Omental fat pad (tissue), 4 donors: Measurements from ENCODE around the gene SARDH. TPM values are rescaled to one million over a fixed set of nuclear protein-coding genes. Genes with fewer than 3 reads are reported as not detected.

Experiments used
- ATAC-seq: fragments of 150-250 bp; one replicate; pipeline ENCODE4 v1.9.1; 2016; ENCODE audit warnings: mild to moderate bottlenecking, moderate library complexity; ENCODE audit not compliant: low FRiP score
- DNase-seq: peaks from one replicate; pipeline ENCODE4 v3.0.0-alpha.2; 2019; ENCODE audit warnings: low spot score
- total RNA-seq, 4 donors: library from RNA; depleted of rRNA; stranded (reverse); fragments of >200 nt; gene quantifications; one replicate each; pipeline ENCODE4 v1.1.0, GENCODE V29; 2016
- TF ChIP-seq, protein P1 (sequence below), 3 donors: fragments of 450-650 bp; IDR thresholded peaks; one replicate each; pipeline ENCODE4 v1.5.1; 2016 to 2017; ENCODE audit warnings: antibody characterized with exemption in 3 of 3, mild to moderate bottlenecking in 3 of 3, moderate library complexity in 2 of 3

Gene SARDH
- total RNA-seq, 4 donors from 2014 or later = 0.56 to 6.9 (median 1.8) TPM

DNA sequence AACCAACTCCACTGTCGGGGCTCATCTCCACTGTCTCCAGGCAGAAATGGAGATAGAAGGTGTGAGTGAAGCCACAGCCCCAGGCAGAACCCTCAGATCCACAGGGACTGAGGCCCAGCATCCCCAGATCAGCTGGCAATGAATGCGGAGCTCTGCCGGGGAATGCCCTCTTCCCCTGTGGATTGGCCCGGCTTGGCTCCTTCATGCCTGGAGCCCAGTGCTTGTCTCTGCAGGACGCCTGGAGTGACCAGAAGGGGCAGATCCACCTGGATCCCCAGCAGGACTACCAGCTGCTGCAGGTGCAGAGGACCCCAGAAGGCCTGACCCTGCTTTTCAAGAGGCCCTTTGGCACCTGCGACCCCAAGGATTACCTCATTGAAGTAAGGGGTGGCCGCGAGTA lies 98.5 kb downstream of the SARDH start:
- DNase-seq = no peak
- TF ChIP-seq, protein P1, sequence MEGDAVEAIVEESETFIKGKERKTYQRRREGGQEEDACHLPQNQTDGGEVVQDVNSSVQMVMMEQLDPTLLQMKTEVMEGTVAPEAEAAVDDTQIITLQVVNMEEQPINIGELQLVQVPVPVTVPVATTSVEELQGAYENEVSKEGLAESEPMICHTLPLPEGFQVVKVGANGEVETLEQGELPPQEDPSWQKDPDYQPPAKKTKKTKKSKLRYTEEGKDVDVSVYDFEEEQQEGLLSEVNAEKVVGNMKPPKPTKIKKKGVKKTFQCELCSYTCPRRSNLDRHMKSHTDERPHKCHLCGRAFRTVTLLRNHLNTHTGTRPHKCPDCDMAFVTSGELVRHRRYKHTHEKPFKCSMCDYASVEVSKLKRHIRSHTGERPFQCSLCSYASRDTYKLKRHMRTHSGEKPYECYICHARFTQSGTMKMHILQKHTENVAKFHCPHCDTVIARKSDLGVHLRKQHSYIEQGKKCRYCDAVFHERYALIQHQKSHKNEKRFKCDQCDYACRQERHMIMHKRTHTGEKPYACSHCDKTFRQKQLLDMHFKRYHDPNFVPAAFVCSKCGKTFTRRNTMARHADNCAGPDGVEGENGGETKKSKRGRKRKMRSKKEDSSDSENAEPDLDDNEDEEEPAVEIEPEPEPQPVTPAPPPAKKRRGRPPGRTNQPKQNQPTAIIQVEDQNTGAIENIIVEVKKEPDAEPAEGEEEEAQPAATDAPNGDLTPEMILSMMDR (IDR thresholded peaks at IDR 0.05) = no peak
- ATAC-seq = no peak

DNA sequence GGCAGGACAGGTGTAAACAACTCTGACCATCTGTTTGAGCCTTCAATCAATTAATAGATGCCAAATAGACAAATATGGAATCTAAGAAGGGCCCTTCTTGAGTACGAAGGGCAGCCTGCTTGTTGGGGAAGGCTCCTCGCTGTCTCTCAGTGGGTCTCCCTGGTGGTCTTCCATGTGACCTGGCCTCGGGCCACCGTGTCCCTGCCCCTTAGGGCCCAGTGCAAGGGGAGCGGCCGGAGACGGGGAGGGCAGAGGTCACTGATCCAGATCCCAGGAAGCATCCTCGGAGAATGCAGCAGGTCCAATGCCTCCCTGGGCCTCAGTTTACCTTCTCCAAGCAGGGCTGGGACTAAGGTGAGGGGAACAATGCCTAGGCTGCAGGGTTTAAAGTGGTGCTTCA lies 99.4 kb downstream of the SARDH start:
- no peak for ATAC-seq
- TF ChIP-seq, protein P1 (IDR thresholded peaks at IDR 0.05) = no peak
- no peak for DNase-seq

DNA sequence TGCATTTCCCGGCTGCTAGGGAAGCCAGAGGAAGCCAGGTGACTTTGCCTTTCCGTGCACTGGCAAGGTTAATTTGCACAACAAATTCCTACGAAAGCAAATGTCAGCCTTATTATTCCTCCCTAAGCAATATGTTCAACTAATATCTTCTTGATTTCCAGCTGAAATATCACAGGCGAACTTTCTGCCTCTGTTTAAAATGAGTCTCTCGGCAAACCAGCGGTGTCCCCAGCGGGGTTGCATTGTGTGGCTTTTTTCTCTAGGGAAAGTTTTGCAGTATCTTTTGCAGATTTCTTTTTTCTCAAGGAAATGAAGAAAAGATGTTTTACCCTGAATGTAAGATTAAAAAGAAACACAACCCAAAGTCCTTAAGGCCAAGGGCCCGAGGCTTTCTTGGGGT lies 100.1 kb downstream of the SARDH start:
- TF ChIP-seq, protein P1 (IDR thresholded peaks at IDR 0.05) = no peak
- DNase-seq (no peak), ATAC-seq (no peak)

DNA sequence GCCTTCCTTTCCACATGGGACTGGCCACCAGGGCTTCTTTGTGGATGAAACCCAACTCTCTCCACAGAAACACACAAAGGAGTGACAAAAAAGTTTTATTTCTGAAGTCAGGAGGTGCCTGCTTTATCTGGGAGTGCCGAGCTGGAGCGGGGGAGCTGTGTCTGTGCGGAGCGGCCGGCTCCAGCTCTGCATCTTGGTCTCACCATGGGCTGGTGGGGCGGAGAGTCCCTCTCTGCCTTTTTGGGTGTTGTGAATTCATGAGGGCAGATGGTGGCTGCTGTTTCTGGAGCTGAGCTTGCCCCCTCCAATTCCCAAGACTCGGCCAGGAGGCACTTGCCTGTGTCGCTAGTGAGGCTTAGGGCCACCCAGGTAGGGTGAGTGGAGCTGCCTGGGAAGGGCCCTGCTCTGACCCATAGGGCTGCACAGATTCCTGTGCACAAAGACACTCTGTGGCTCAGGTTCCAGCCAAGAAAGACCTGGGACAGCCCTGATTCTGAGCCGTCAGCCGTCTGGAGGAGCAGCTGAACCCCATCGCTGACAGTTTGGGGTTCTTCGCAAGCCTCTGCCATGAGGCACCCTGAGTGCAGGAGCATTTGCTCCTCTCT lies 100.6 kb downstream of the SARDH start:
- TF ChIP-seq, protein P1 (IDR thresholded peaks at IDR 0.05) = no peak
- ATAC-seq (no peak), DNase-seq (no peak)

DNA sequence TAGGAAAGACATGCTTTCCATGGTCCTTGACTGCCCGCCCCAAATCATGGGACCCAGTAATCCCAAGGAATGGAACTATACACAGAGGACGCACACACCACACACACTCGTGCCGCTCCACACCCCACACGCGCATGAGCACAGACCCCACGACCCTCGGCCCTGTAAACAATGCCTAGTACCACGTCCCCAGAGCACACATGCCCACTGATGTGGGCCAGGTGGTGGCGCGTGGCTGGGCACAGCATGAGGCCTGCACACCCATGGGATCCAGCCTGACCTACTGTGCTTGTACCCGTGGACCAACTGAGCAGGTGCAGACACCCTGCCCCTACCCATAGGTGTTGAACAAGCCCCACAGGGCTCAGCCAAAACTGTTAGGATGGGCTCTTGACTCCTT lies 101.2 kb downstream of the SARDH start:
- DNase-seq (no peak), ATAC-seq (no peak)
- TF ChIP-seq, protein P1 (IDR thresholded peaks at IDR 0.05) = no peak

DNA sequence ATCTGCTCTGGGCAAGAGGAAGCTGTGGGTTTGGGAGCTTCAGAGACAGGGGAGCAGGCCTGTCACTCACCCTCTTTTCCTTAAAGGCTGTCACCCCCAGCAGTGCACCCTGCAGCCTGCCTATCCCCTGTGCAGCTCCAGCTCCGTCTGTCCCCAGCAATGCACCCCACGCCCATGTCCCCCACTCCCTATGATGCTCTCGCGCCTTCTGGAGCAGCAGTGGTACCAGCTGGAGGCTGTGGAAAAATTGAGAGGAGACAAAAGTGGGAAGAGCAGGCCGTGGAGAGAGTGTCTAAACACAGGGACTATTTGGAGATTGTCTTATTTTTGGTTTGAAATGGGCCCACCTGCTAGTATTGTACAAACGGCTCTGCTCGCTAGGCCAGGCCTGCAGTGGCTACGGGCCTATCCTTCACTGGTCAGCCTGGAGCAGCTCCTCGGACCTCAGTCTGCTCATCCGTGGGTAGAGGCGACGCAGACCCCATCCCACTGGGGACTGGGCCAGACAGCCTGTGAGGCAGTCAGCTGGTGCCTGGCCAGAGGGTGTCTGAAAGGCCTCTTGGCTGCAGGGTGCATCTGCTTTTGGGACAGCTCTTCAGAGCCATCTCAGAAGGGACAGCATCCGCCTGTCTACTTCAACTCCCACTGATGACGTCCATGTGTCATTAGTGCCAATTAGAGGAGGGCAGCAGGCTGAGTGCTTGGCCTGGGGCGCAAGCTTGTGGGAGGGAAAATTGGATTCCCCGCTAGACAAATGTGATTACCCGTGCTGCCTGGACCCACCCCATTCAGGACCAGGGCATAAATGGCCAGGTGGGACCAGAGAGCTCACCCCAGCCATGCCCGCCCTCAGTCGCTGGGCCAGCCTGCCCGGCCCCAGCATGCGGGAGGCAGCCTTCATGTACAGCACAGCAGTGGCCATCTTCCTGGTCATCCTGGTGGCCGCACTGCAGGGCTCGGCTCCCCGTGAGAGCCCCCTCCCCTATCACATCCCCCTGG lies 102.3 kb downstream of the SARDH start, which contains the start of gene DBH:
Gene DBH (plus strand): TSS at position 831 of the 999 bp plus-strand sequence. CDS start 9 bp downstream, at position 840.
- ATAC-seq = no peak
- DNase-seq = no peak
- TF ChIP-seq, protein P1 (IDR thresholded peaks at IDR 0.05) = no peak
